Liver (tissue), 9 donors: ENCODE results near the gene PM20D2. TPM values are rescaled to one million over a fixed set of nuclear protein-coding genes. Genes with fewer than 3 reads are reported as not detected.

Experiments used
- DNase-seq: peaks from one replicate; pipeline ENCODE4 v3.0.0-alpha.2; 2017; ENCODE audit warnings: low spot score
- H3K27ac ChIP-seq, 2 donors: one replicate each; pipeline ENCODE4 v1.7.0; 2013; ENCODE audit warnings: inconsistent platforms in 2 of 2, low read length in 2 of 2, control low read depth in 1 of 2, low read depth in 1 of 2, mild to moderate bottlenecking in 1 of 2
- H3K27me3 ChIP-seq, 4 donors: one replicate each; pipeline versions ENCODE4 v1.6.1 to v1.7.0; 2013; ENCODE audit warnings: low read length in 3 of 4, inconsistent platforms in 1 of 4, mild to moderate bottlenecking in 1 of 4, moderate library complexity in 1 of 4; ENCODE audit not compliant: control insufficient read depth in 4 of 4, insufficient read depth in 4 of 4
- H3K36me3 ChIP-seq, 4 donors: one replicate each; pipeline versions ENCODE4 v1.6.1 to v1.7.0; 2013; ENCODE audit warnings: low read length in 3 of 4, mild to moderate bottlenecking in 3 of 4, low read depth in 1 of 4, moderate library complexity in 1 of 4; ENCODE audit not compliant: control insufficient read depth in 4 of 4, insufficient read depth in 3 of 4
- H3K4me1 ChIP-seq, 4 donors: one replicate each; pipeline versions ENCODE4 v1.6.1 to v1.7.0; 2013; ENCODE audit warnings: low read length in 3 of 4, mild to moderate bottlenecking in 3 of 4, moderate library complexity in 1 of 4; ENCODE audit not compliant: control insufficient read depth in 4 of 4, insufficient read depth in 4 of 4
- H3K4me3 ChIP-seq, 3 donors: one replicate each; pipeline versions ENCODE4 v1.6.1 to v1.7.0; 2013; ENCODE audit warnings: low read length in 3 of 3, control low read depth in 1 of 3, low read depth in 1 of 3, mild to moderate bottlenecking in 1 of 3
- H3K9ac ChIP-seq, 2 donors: one replicate each; pipeline ENCODE4 v1.7.0; 2013; ENCODE audit warnings: low read length in 2 of 2, mild to moderate bottlenecking in 2 of 2, moderate library complexity in 2 of 2, control low read depth in 1 of 2, low read depth in 1 of 2
- H3K9me3 ChIP-seq, 4 donors: one replicate each; pipeline versions ENCODE4 v1.6.1 to v1.7.0; 2013; ENCODE audit warnings: low read length in 3 of 4; ENCODE audit not compliant: control insufficient read depth in 4 of 4
- ATF3 ChIP-seq: IDR thresholded peaks from 2 replicates; pipeline ENCODE4 v1.6.1; 2016; ENCODE audit warnings: antibody characterized with exemption
- CTCF ChIP-seq: fragments of 150-350 bp; IDR thresholded peaks from 2 replicates; pipeline ENCODE4 v1.5.1; 2017; ENCODE audit warnings: improper control_type of control experiment, low read depth, low read length; ENCODE audit not compliant: missing input control
- EGR1 ChIP-seq, 2 donors: IDR thresholded peaks; 2 replicates each; pipeline ENCODE4 v1.6.1; 2016 to 2018; ENCODE audit warnings: antibody characterized with exemption in 2 of 2, low read depth in 2 of 2
- FOXA1 ChIP-seq: IDR thresholded peaks from 2 replicates; pipeline ENCODE4 v1.6.1; 2016; ENCODE audit warnings: antibody characterized with exemption
- FOXA2 ChIP-seq: IDR thresholded peaks from 2 replicates; pipeline ENCODE4 v1.6.1; 2016; ENCODE audit warnings: antibody characterized with exemption
- HNF4A ChIP-seq, 2 donors: conservative IDR thresholded peaks; 2 replicates each; pipeline ENCODE4 v1.6.1; 2016; ENCODE audit warnings: antibody characterized with exemption in 2 of 2, mild to moderate bottlenecking in 2 of 2
- HNF4G ChIP-seq: IDR thresholded peaks from 2 replicates; pipeline ENCODE4 v1.6.1; 2016; ENCODE audit warnings: antibody characterized with exemption
- JUND ChIP-seq, 2 donors: IDR thresholded peaks; 2 replicates each; pipeline ENCODE4 v1.6.1; 2016; ENCODE audit warnings: antibody characterized with exemption in 2 of 2
- MAX ChIP-seq: IDR thresholded peaks from 2 replicates; pipeline ENCODE4 v1.6.1; 2016; ENCODE audit warnings: antibody characterized with exemption
- NR2F2 ChIP-seq: IDR thresholded peaks from 2 replicates; pipeline ENCODE4 v1.6.1; 2016; ENCODE audit warnings: antibody characterized with exemption
- RAD21 ChIP-seq, 2 donors: IDR thresholded peaks; 2 replicates each; pipeline ENCODE4 v1.6.1; 2016; ENCODE audit warnings: antibody characterized with exemption in 2 of 2, mild to moderate bottlenecking in 2 of 2
- REST ChIP-seq: IDR thresholded peaks from 2 replicates; pipeline ENCODE4 v1.6.1; 2016; ENCODE audit warnings: antibody characterized with exemption, mild to moderate bottlenecking
- RXRA ChIP-seq, 2 donors: IDR thresholded peaks; 2 replicates each; pipeline ENCODE4 v1.6.1; 2017 to 2018; ENCODE audit warnings: antibody characterized with exemption in 2 of 2, mild to moderate bottlenecking in 1 of 2
- SP1 ChIP-seq: IDR thresholded peaks from 2 replicates; pipeline ENCODE4 v1.6.1; 2018; ENCODE audit warnings: antibody characterized with exemption, mild to moderate bottlenecking
- YY1 ChIP-seq: IDR thresholded peaks from 2 replicates; pipeline ENCODE4 v1.6.1; 2016; ENCODE audit warnings: antibody characterized with exemption, mild to moderate bottlenecking
- ZBTB33 ChIP-seq: IDR thresholded peaks from 2 replicates; pipeline ENCODE4 v1.6.1; 2016; ENCODE audit warnings: antibody characterized with exemption
- WGBS: extraction: QIAGEN DNeasy Blood & Tissue Kit; methylation state at CpG from one replicate; pipeline ENCODE4 v1.1.7; 2013; 5-methylcytosine and 5-hydroxymethylcytosine counted together
- polyA plus RNA-seq, 2 donors: library from polyadenylated mRNA; stranded (reverse) in 1 of 2; unstranded in 1 of 2; fragments of 200-250 nt in 1 of 2; fragments of >200 nt in 1 of 2; fragmentation: Nextera tagmentation in 1 of 2; extraction: Ambion mirVana in 1 of 2; gene quantifications; one replicate each; pipeline versions ENCODE4 v1.2.1 to v1.2.3, GENCODE V29; 2013 to 2015
- total RNA-seq, 2 donors: library from RNA; depleted of rRNA; stranded (reverse); fragments of >200 nt; gene quantifications; one replicate each; pipeline ENCODE4 v1.2.3, GENCODE V29; 2014
- donor health status: healthy.
- donor health status: healthy.
- donor health status: healthy.
- donor health status: healthy.
- donor health status: healthy.

The PM20D2 gene
- total and polyA plus RNA-seq, 4 donors: 1.7 to 12.4 (median 4.5) TPM

- TF ChIP-seq REST (no peak), SP1 (no peak), NR2F2 (no peak), EGR1 (IDR thresholded peaks at IDR 0.05; ENCODE audit: low read depth in 2 of 2) (no peak)
Measured at GRCh38 chr6:89198235-89198634, 52.4 kb downstream of the PM20D2 start (continued).

- H3K36me3 ChIP-seq: no peaks in the 10 kb centered on the region
- WGBS: 80% methylated on average over 2 of the region's 2 CpGs
Measured at GRCh38 chr6:89199579-89199978, 53.7 kb downstream of the PM20D2 start.

GRCh38 chr6:89200706-89201215, 54.9 kb downstream of the PM20D2 start:
- Histone ChIP-seq H3K4me1 (no peaks in the 10 kb centered on the region), H3K4me3 (no peak overlapping the region), H3K27ac (no peak overlapping the region), H3K9me3 (no peaks in the 10 kb centered on the region), H3K9ac (no peak overlapping the region), H3K27me3 (no peaks in the 10 kb centered on the region), H3K36me3 (no peaks in the 10 kb centered on the region)
- 90% methylated on average over 7 of the region's 7 CpGs for WGBS
- TF ChIP-seq RXRA (IDR thresholded peaks at IDR 0.05): no peak
- TF ChIP-seq MAX: no peak
- no peak for TF ChIP-seq HNF4A (conservative IDR thresholded peaks at IDR 0.05)
- TF ChIP-seq CTCF: no peak
- no peak for TF ChIP-seq FOXA2
- TF ChIP-seq YY1: no peak
- TF ChIP-seq SP1: no peak
- TF ChIP-seq FOXA1: no peak
- no peak for TF ChIP-seq RAD21 (IDR thresholded peaks at IDR 0.05)
- no peak for DNase-seq

More at GRCh38 chr6:89199579-89199978, 53.7 kb downstream of the PM20D2 start:
- Histone ChIP-seq H3K4me3 (no peak overlapping the region), H3K9ac (no peak overlapping the region), H3K9me3 (no peaks in the 10 kb centered on the region), H3K27me3 (no peaks in the 10 kb centered on the region), H3K27ac (no peak overlapping the region), H3K4me1 (no peaks in the 10 kb centered on the region)
- TF ChIP-seq HNF4G (no peak), JUND (IDR thresholded peaks at IDR 0.05) (no peak), EGR1 (IDR thresholded peaks at IDR 0.05; ENCODE audit: low read depth in 2 of 2) (no peak), YY1 (no peak), MAX (no peak), ZBTB33 (no peak), ATF3 (no peak)
- no peak for DNase-seq
